Suprapubic skin (tissue), 4 donors: ENCODE measurements around the gene C2CD4A. TPM values are rescaled to one million over a fixed set of nuclear protein-coding genes. Genes with fewer than 3 reads are reported as not detected.

Experiments
- DNase-seq, 2 donors: peaks; one replicate each; pipeline ENCODE4 v3.0.0-alpha.2; 2019; ENCODE audit warnings: low spot score in 2 of 2
- H3K27ac ChIP-seq: fragments of 200-600 bp; sonication (generic); one replicate; pipeline ENCODE4 v1.5.1; 2019
- H3K27me3 ChIP-seq: fragments of 200-600 bp; sonication (generic); one replicate; pipeline ENCODE4 v1.5.1; 2019
- H3K36me3 ChIP-seq: fragments of 200-600 bp; sonication (generic); one replicate; pipeline ENCODE4 v1.5.1; 2019
- H3K4me1 ChIP-seq: fragments of 200-600 bp; sonication (generic); one replicate; pipeline ENCODE4 v1.5.1; 2019
- H3K4me3 ChIP-seq: fragments of 200-600 bp; sonication (generic); one replicate; pipeline ENCODE4 v1.5.1; 2019; ENCODE audit warnings: mild to moderate bottlenecking
- H3K9me3 ChIP-seq: fragments of 200-600 bp; sonication (generic); one replicate; pipeline ENCODE4 v1.5.1; 2019
- EP300 ChIP-seq: sonication (generic); formaldehyde crosslinking; IDR thresholded peaks from one replicate; pipeline ENCODE4 v1.6.1; 2017; ENCODE audit warnings: antibody characterized with exemption
- POLR2A ChIP-seq, 2 donors: fragments of 450-650 bp; IDR thresholded peaks; one replicate each; pipeline ENCODE4 v1.6.1; 2017; ENCODE audit warnings: antibody characterized with exemption in 2 of 2, mild to moderate bottlenecking in 2 of 2, moderate library complexity in 2 of 2
- POLR2AphosphoS5 ChIP-seq, 3 donors: sonication (generic); formaldehyde crosslinking; IDR thresholded peaks; one replicate each; pipeline ENCODE4 v1.6.1; 2017; ENCODE audit warnings: antibody characterized with exemption in 3 of 3
- WGBS: methylation state at CpG from one replicate; pipeline ENCODE4 v1.1.5; 2018; 5-methylcytosine and 5-hydroxymethylcytosine counted together
- total RNA-seq, 4 donors: library from RNA; depleted of rRNA; stranded (reverse); fragments of >200 nt; gene quantifications; one replicate each; pipeline ENCODE4 v1.1.0, GENCODE V29; 2016
- TF ChIP-seq, protein P1 (sequence below), 2 donors: fragments of 200-600 bp in 1 of 2; fragments of 450-650 bp in 1 of 2; sonication (generic) in 1 of 2; IDR thresholded peaks; one replicate each; pipeline ENCODE4 v1.5.1; 2016 to 2019; ENCODE audit warnings: antibody characterized with exemption in 2 of 2, mild to moderate bottlenecking in 1 of 2, moderate library complexity in 1 of 2

The C2CD4A gene, protein sequence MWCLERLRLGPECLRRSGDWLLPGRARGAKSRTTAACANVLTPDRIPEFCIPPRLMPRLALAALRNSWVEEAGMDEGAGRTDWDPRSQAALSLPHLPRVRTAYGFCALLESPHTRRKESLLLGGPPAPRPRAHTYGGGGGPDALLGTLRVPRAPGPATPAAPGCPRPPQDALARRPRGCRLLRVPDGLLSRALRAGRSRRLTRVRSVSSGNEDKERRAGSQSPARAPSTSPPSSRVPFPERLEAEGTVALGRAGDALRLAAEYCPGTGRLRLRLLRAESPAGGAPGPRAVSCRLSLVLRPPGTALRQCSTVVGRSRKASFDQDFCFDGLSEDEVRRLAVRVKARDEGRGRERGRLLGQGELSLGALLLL
- under 1 TPM in 2 of 4 donors, not detected in 2; 0.45 to 0.62 TPM for total RNA-seq

- TF ChIP-seq, protein P1, sequence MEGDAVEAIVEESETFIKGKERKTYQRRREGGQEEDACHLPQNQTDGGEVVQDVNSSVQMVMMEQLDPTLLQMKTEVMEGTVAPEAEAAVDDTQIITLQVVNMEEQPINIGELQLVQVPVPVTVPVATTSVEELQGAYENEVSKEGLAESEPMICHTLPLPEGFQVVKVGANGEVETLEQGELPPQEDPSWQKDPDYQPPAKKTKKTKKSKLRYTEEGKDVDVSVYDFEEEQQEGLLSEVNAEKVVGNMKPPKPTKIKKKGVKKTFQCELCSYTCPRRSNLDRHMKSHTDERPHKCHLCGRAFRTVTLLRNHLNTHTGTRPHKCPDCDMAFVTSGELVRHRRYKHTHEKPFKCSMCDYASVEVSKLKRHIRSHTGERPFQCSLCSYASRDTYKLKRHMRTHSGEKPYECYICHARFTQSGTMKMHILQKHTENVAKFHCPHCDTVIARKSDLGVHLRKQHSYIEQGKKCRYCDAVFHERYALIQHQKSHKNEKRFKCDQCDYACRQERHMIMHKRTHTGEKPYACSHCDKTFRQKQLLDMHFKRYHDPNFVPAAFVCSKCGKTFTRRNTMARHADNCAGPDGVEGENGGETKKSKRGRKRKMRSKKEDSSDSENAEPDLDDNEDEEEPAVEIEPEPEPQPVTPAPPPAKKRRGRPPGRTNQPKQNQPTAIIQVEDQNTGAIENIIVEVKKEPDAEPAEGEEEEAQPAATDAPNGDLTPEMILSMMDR (IDR thresholded peaks at IDR 0.05), result peak in 1 of 2 donors; percentile 16
- no peak for TF ChIP-seq POLR2AphosphoS5 (IDR thresholded peaks at IDR 0.05)
- peak in 1 of 2 donors; percentile 82 for DNase-seq
- 10% methylated on average over 30 of the region's 33 CpGs for WGBS
- Histone ChIP-seq H3K9me3 (no peaks in the 10 kb centered on the region), H3K4me1 (peaks cover 57% of the 10 kb centered on the region), H3K27ac (peak within 1 kb of the TSS; percentile 62), H3K36me3 (no peaks in the 10 kb centered on the region), H3K27me3 (no peaks in the 10 kb centered on the region), H3K4me3 (peak within 1 kb of the TSS; percentile 70)
Observed at GRCh38 chr15:62066663-62067447, at the start of gene C2CD4A. TSS of gene C2CD4A (plus strand) at chr15:62066977. CDS start at chr15:62067614, 637 bp downstream.

- H3K27ac ChIP-seq, result no peak overlapping the region
- WGBS, result 98% methylated on average over 3 of the region's 3 CpGs
- DNase-seq, result no peak
Observed at GRCh38 chr15:62020576-62021160, 46.1 kb upstream of the C2CD4A start.

GRCh38 chr15:62021991-62022600, 44.7 kb upstream of the C2CD4A start:
- no peak overlapping the region for H3K27ac ChIP-seq
- no peaks in the 10 kb centered on the region for H3K27me3 ChIP-seq
- over 99% methylated on average over 3 of the region's 3 CpGs for WGBS
- no peaks in the 10 kb centered on the region for H3K9me3 ChIP-seq
- peaks cover 10% of the 10 kb centered on the region for H3K36me3 ChIP-seq
- DNase-seq, result no peak
- H3K4me1 ChIP-seq, result no peaks in the 10 kb centered on the region
- TF ChIP-seq POLR2A (IDR thresholded peaks at IDR 0.05), result no peak
- no peak overlapping the region for H3K4me3 ChIP-seq

More at GRCh38 chr15:62020576-62021160, 46.1 kb upstream of the C2CD4A start:
- TF ChIP-seq POLR2A (IDR thresholded peaks at IDR 0.05) (no peak), POLR2AphosphoS5 (IDR thresholded peaks at IDR 0.05) (no peak), EP300 (no peak)
- TF ChIP-seq, protein P1 (IDR thresholded peaks at IDR 0.05), result no peak
- Histone ChIP-seq H3K4me3 (no peak overlapping the region), H3K4me1 (no peaks in the 10 kb centered on the region), H3K27me3 (no peaks in the 10 kb centered on the region), H3K9me3 (no peaks in the 10 kb centered on the region), H3K36me3 (peaks cover 10% of the 10 kb centered on the region)

DNA sequence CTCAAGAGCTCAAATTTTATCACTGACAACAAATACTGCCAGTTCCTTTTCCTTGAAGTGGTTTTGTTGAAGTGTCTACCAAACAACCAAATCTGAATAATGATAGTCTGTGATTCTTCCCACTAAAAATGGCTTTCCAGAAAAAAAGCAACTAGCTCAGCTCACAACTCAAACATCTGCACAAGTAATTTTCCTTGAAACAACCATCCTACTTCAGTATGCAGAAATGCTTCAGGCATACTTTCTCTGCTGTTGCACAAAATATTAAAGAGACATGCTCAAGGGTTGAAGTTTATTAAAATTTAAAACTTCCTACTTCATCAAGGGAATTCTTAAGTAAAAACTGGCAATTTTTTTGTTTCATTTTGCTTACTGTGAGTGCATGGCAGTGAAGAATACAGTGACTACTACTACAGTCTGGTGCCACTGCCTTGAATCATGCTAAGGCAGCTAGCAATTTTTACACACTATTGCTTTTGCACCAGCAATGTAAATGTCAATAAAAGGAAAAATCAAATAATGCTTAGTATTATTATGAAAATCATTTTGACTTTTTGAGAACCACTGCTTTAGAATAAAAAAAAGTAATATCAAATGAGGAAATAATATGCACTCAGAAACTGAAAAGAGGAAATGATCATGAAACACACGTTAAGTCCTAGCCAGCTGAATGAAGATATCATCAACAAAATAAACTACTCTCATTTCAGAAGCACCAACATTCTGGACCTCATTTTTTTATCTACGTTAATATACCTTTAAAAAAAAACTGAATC, 40.1 kb upstream of the C2CD4A start:
- Histone ChIP-seq H3K27ac (no peak overlapping the region), H3K4me3 (no peak overlapping the region), H3K27me3 (no peaks in the 10 kb centered on the region), H3K9me3 (no peaks in the 10 kb centered on the region), H3K36me3 (peaks cover 12% of the 10 kb centered on the region), H3K4me1 (no peaks in the 10 kb centered on the region)
- 71% methylated on average over 2 of the region's 2 CpGs for WGBS
- no peak for DNase-seq
- TF ChIP-seq POLR2A (IDR thresholded peaks at IDR 0.05), result no peak
- TF ChIP-seq, protein P1 (IDR thresholded peaks at IDR 0.05), result no peak
- TF ChIP-seq EP300, result no peak
- TF ChIP-seq POLR2AphosphoS5 (IDR thresholded peaks at IDR 0.05), result no peak

- no peaks in the 10 kb centered on the region for H3K9me3 ChIP-seq
- H3K27me3 ChIP-seq, result no peaks in the 10 kb centered on the region
- no peak overlapping the region for H3K27ac ChIP-seq
- TF ChIP-seq EP300, result no peak
- TF ChIP-seq POLR2AphosphoS5 (IDR thresholded peaks at IDR 0.05), result no peak
- TF ChIP-seq POLR2A (IDR thresholded peaks at IDR 0.05), result no peak
- H3K36me3 ChIP-seq, result peaks cover 12% of the 10 kb centered on the region
- no peaks in the 10 kb centered on the region for H3K4me1 ChIP-seq
- no peak overlapping the region for H3K4me3 ChIP-seq
- no peak for DNase-seq
- WGBS, result 89% methylated on average over 3 of the region's 3 CpGs
Observed at GRCh38 chr15:62027263-62027565, 39.6 kb upstream of the C2CD4A start.
